Mesenchymal stem cell (in vitro differentiated cells and primary cell): ENCODE measurements around the gene DIAPH2.

Experiments
- DNase-seq: peaks from one replicate; pipeline ENCODE4 v3.0.0-alpha.2; 2013
- H2AFZ ChIP-seq: one replicate; pipeline ENCODE4 v1.6.1; 2013; ENCODE audit warnings: low read depth, mild to moderate bottlenecking, control low read depth, inconsistent platforms, low read length, moderate library complexity
- H2AK5ac ChIP-seq: 2 replicates; pipeline ENCODE4 v1.6.1; 2013; ENCODE audit warnings: low read length, moderate library complexity, mild to moderate bottlenecking, inconsistent platforms; ENCODE audit not compliant: severe bottlenecking
- H2BK120ac ChIP-seq: one replicate; pipeline ENCODE4 v1.6.1; 2013; ENCODE audit warnings: low read depth, mild to moderate bottlenecking, inconsistent platforms, low read length, moderate library complexity
- H2BK12ac ChIP-seq, 2 experiments: one replicate each; pipeline ENCODE4 v1.6.1; 2013; ENCODE audit warnings: inconsistent platforms in 2 of 2, low read length in 2 of 2, mild to moderate bottlenecking in 2 of 2, moderate library complexity in 2 of 2, control low read depth in 1 of 2
- H2BK15ac ChIP-seq: one replicate; pipeline ENCODE4 v1.6.1; 2013; ENCODE audit warnings: mild to moderate bottlenecking, low read depth, inconsistent platforms; ENCODE audit not compliant: poor library complexity, severe bottlenecking
- H2BK5ac ChIP-seq: 2 replicates; pipeline ENCODE4 v1.6.1; 2013; ENCODE audit warnings: low read depth, mild to moderate bottlenecking, low read length, control low read depth, inconsistent platforms; ENCODE audit not compliant: poor library complexity, severe bottlenecking
- H3K14ac ChIP-seq, 2 experiments: one replicate each; pipeline ENCODE4 v1.6.1; 2013; ENCODE audit warnings: inconsistent platforms in 2 of 2, low read length in 2 of 2, control low read depth in 1 of 2, mild to moderate bottlenecking in 1 of 2, moderate library complexity in 1 of 2
- H3K18ac ChIP-seq, 2 experiments: one replicate each; pipeline ENCODE4 v1.6.1; 2013; ENCODE audit warnings: inconsistent platforms in 2 of 2, low read length in 2 of 2, control low read depth in 1 of 2, low read depth in 1 of 2, mild to moderate bottlenecking in 1 of 2
- H3K23ac ChIP-seq, 2 experiments: one replicate each; pipeline ENCODE4 v1.6.1; 2013; ENCODE audit warnings: inconsistent platforms in 2 of 2, low read length in 2 of 2, mild to moderate bottlenecking in 2 of 2, moderate library complexity in 2 of 2, control low read depth in 1 of 2
- H3K27ac ChIP-seq: 2 replicates; pipeline ENCODE4 v1.5.1; 2013; ENCODE audit warnings: mild to moderate bottlenecking, moderate library complexity, low read length, control low read depth, inconsistent platforms; ENCODE audit not compliant: poor library complexity, severe bottlenecking
- H3K27me3 ChIP-seq, 2 experiments: 2 replicates each; pipeline versions ENCODE4 v1.6.1 to v1.7.0; 2013; ENCODE audit warnings: low read length in 2 of 2, mild to moderate bottlenecking in 2 of 2, moderate library complexity in 2 of 2, control low read depth in 1 of 2, inconsistent platforms in 1 of 2; ENCODE audit not compliant: control insufficient read depth in 1 of 2, insufficient read depth in 1 of 2
- H3K36me3 ChIP-seq, 2 experiments: 2 replicates each; pipeline versions ENCODE4 v1.6.1 to v1.7.0; 2013; ENCODE audit warnings: low read length in 2 of 2, control low read depth in 1 of 2, inconsistent platforms in 1 of 2, low read depth in 1 of 2, mild to moderate bottlenecking in 1 of 2; ENCODE audit not compliant: insufficient read depth in 2 of 2, control insufficient read depth in 1 of 2
- H3K4ac ChIP-seq, 2 experiments: one replicate each; pipeline ENCODE4 v1.6.1; 2013; ENCODE audit warnings: inconsistent platforms in 2 of 2, low read length in 2 of 2, mild to moderate bottlenecking in 2 of 2, moderate library complexity in 2 of 2, control low read depth in 1 of 2, low read depth in 1 of 2
- H3K4me1 ChIP-seq: 2 replicates; pipeline ENCODE4 v1.6.1; 2013; ENCODE audit warnings: low read depth, low read length, control low read depth; ENCODE audit not compliant: control insufficient read depth, insufficient read depth
- H3K4me2 ChIP-seq: 2 replicates; pipeline ENCODE4 v1.6.1; 2013; ENCODE audit warnings: low read length, mild to moderate bottlenecking, inconsistent platforms; ENCODE audit not compliant: poor library complexity, severe bottlenecking
- H3K4me3 ChIP-seq, 2 experiments: 2 replicates each; pipeline versions ENCODE4 v1.5.1 to v1.7.0; 2013; ENCODE audit warnings: low read length in 2 of 2, mild to moderate bottlenecking in 2 of 2, control low read depth in 1 of 2, low read depth in 1 of 2; ENCODE audit not compliant: insufficient read depth in 1 of 2
- H3K79me1 ChIP-seq: replicated peaks from 2 replicates; pipeline ENCODE4 v1.6.1; 2013; ENCODE audit warnings: mild to moderate bottlenecking, control low read depth, low read length, inconsistent platforms; ENCODE audit not compliant: poor library complexity, severe bottlenecking
- H3K9ac ChIP-seq: 2 replicates; pipeline ENCODE4 v1.7.0; 2013; ENCODE audit warnings: mild to moderate bottlenecking, low read length, moderate library complexity
- H3K9me3 ChIP-seq: 2 replicates; pipeline ENCODE4 v1.7.0; 2013; ENCODE audit warnings: mild to moderate bottlenecking, low read length; ENCODE audit not compliant: control insufficient read depth
- H4K8ac ChIP-seq: one replicate; pipeline ENCODE4 v1.6.1; 2013; ENCODE audit warnings: inconsistent platforms, mild to moderate bottlenecking, low read length, moderate library complexity
- H4K91ac ChIP-seq: one replicate; pipeline ENCODE4 v1.6.1; 2013; ENCODE audit warnings: mild to moderate bottlenecking, low read length, inconsistent platforms
- WGBS: methylation state at CpG from one replicate; pipeline ENCODE4 v1.1.7; 2013; ENCODE audit warnings: mixed read lengths; 5-methylcytosine and 5-hydroxymethylcytosine counted together

Gene DIAPH2

DNA sequence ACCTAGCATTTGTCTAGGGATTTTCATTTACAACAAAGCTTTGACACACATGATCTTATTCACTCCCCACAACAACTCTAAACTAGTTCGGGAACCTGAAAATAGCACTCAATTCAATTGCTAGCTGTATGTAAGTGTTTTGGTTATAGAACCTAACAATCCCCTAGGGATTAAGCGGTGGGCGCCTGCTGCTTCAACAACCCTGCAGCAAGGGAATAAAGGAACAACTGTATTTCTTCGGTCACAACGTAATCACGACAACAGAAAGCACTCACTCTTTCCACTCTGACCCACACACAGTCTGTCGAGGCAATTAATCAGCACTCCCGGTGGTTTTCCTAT is 674 bp upstream of the DIAPH2 start:
- no peaks in the 10 kb centered on the region for H3K79me1 ChIP-seq
- H2BK15ac ChIP-seq: no peak overlapping the region
- H3K4ac ChIP-seq: no peak overlapping the region
- DNase-seq: peak; percentile 35
- no peaks in the 10 kb centered on the region for H3K36me3 ChIP-seq
- no peak overlapping the region for H2BK12ac ChIP-seq
- no peak overlapping the region for H3K23ac ChIP-seq
- no peaks in the 10 kb centered on the region for H3K4me1 ChIP-seq
- H3K4me3 ChIP-seq: peak overlapping the region in 1 of 2 experiments; percentile 80
- WGBS: 41% methylated on average over 7 of the region's 8 CpGs
- no peak overlapping the region for H2BK120ac ChIP-seq
- peak overlapping the region in 1 of 2 experiments; percentile 44 for H3K18ac ChIP-seq
- H3K9me3 ChIP-seq: no peaks in the 10 kb centered on the region
- no peak overlapping the region for H3K27ac ChIP-seq
- peaks cover 0 to 6% of the 10 kb centered on the region in 2 experiments for H3K27me3 ChIP-seq
- no peak overlapping the region for H2BK5ac ChIP-seq
- no peak overlapping the region for H3K14ac ChIP-seq
- H4K8ac ChIP-seq: peak overlapping the region; percentile 19
- H3K9ac ChIP-seq: peak overlapping the region; percentile 87
- H4K91ac ChIP-seq: no peak overlapping the region
- peak overlapping the region; percentile 46 for H3K4me2 ChIP-seq
- no peak overlapping the region for H2AFZ ChIP-seq
- H2AK5ac ChIP-seq: no peak overlapping the region

DNA sequence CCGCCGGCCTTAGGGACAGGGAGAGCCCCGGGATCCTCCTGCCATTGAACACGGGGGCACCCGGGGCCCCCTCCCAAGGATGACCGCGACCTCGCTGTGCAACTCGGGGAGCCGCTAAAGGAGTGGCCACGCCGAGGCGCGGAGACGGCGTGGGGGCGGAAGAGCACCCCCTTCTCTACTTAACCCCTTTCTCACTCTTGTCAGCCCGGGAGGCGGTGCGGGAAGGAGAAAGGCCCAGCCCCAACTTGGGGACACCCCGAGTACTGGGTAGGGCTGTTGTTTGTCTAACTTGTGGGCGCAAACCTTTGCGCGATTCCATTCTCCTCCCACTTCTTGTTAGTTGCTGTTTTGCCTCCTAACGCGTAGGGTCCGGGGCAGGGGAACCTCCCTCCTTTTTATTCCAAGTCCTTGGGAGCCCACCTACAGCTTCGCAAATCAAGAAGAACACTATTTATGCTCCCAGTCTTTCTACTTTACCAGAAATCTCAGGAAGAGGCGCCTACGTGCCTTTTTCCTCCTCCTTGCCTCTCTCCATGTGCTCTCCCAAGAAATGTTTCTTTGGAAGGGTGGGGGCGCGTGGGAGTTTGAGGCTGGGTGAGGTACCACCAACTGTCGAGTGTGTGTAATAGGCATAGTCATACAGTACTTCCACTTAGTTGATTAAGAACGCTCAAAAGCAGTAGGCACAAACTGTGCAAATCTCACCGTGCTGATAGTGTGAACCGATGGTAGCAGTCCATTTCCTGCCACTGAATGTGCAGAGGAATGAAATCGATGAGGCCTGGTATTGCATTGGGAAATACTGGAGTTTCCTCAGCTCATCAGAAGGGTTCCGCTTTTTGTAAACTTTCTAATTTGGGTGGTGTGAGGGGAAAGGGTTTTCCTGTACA is 813 bp downstream of the DIAPH2 start:
- no peaks in the 10 kb centered on the region for H3K9me3 ChIP-seq
- H2BK120ac ChIP-seq: peak overlapping the region; percentile 34
- H3K27me3 ChIP-seq: peaks cover 0 to 6% of the 10 kb centered on the region in 2 experiments
- H3K9ac ChIP-seq: peak overlapping the region; percentile 87
- H2BK12ac ChIP-seq: no peak overlapping the region
- H3K79me1 ChIP-seq: peaks cover 2% of the 10 kb centered on the region
- H2AFZ ChIP-seq: peak overlapping the region; percentile 39
- H3K27ac ChIP-seq: peak overlapping the region; percentile 38
- peak overlapping the region; percentile 44 to 62 for H3K18ac ChIP-seq
- H3K4ac ChIP-seq: peak overlapping the region in 1 of 2 experiments; percentile 37
- DNase-seq: peak; percentile 80
- H2BK15ac ChIP-seq: peak overlapping the region; percentile 69
- H3K4me2 ChIP-seq: peak overlapping the region; percentile 46
- peak overlapping the region; percentile 75 to 80 for H3K4me3 ChIP-seq
- no peak overlapping the region for H2AK5ac ChIP-seq
- no peaks in the 10 kb centered on the region for H3K4me1 ChIP-seq
- no peak overlapping the region for H3K23ac ChIP-seq
- H4K8ac ChIP-seq: no peak overlapping the region
- H3K14ac ChIP-seq: no peak overlapping the region
- no peak overlapping the region for H2BK5ac ChIP-seq
- H3K36me3 ChIP-seq: no peaks in the 10 kb centered on the region
- H4K91ac ChIP-seq: no peak overlapping the region
- WGBS: 3% methylated on average over 20 of the region's 38 CpGs

DNA sequence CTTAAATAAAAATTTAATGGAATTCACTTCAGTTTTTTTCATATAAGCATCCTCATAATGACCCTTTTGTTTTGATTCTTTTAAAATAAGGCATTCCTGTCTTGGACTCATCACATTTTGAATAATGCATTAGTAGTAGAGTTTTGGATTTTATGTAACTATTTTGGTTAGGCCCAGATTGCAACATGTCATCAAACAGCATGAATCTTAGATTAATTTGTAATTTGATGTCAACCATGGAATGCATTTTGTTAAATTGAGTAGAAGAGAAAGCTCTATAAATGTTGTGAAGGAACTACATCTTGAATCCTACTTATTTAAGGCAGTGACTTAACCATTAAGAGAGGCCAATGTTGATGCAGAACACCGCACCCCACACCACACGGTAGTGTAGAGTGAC is 3.1 kb downstream of the DIAPH2 start:
- H3K18ac ChIP-seq: no peak overlapping the region
- H3K36me3 ChIP-seq: no peaks in the 10 kb centered on the region
- no peak overlapping the region for H4K91ac ChIP-seq
- H3K4me3 ChIP-seq: no peak overlapping the region
- H2BK12ac ChIP-seq: no peak overlapping the region
- H2AFZ ChIP-seq: no peak overlapping the region
- H2BK120ac ChIP-seq: no peak overlapping the region
- no peaks in the 10 kb centered on the region for H3K9me3 ChIP-seq
- no peak overlapping the region for H2AK5ac ChIP-seq
- no CpG with 5 or more reads among the region's 2 CpGs for WGBS
- no peak overlapping the region for H2BK5ac ChIP-seq
- H3K4me2 ChIP-seq: no peak overlapping the region
- no peak overlapping the region for H3K27ac ChIP-seq
- H3K23ac ChIP-seq: no peak overlapping the region
- no peak for DNase-seq
- no peak overlapping the region for H3K9ac ChIP-seq
- H2BK15ac ChIP-seq: no peak overlapping the region
- peaks cover 2% of the 10 kb centered on the region for H3K79me1 ChIP-seq
- H3K27me3 ChIP-seq: peaks cover 0 to 3% of the 10 kb centered on the region in 2 experiments
- no peak overlapping the region for H3K4ac ChIP-seq
- H3K4me1 ChIP-seq: no peaks in the 10 kb centered on the region
- H4K8ac ChIP-seq: no peak overlapping the region
- H3K14ac ChIP-seq: no peak overlapping the region

DNA sequence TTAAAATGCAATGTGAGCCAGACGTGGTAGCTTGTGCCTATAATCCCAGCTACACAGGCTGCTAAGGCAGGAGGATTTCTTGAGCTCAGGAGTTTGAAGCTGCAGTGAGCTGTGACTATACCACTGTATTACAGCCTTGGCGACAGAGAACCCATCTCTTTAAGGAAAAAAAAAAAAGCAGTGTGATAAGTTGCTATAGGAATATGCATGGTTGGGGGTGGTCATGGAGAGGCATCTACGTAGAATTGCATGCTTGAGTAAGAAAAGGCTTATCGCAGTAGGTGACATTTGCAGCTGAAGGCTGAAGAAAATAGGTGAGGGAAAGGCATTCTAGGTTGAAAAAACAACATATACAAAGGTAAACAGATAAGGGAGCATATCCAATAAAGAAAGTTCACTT is 4.1 kb downstream of the DIAPH2 start:
- Histone ChIP-seq H3K23ac (no peak overlapping the region), H3K79me1 (peaks cover 2% of the 10 kb centered on the region), H2BK5ac (no peak overlapping the region), H3K9me3 (no peaks in the 10 kb centered on the region), H3K4me1 (no peaks in the 10 kb centered on the region), H2BK12ac (no peak overlapping the region), H3K9ac (no peak overlapping the region), H2AK5ac (no peak overlapping the region), H3K27ac (no peak overlapping the region), H3K27me3 (no peaks in the 10 kb centered on the region), H4K91ac (no peak overlapping the region), H4K8ac (no peak overlapping the region), H3K4me2 (no peak overlapping the region), H2BK15ac (no peak overlapping the region), H3K4me3 (no peak overlapping the region), H3K14ac (no peak overlapping the region), H3K4ac (no peak overlapping the region), H3K18ac (no peak overlapping the region), H3K36me3 (no peaks in the 10 kb centered on the region), H2BK120ac (no peak overlapping the region), H2AFZ (no peak overlapping the region)
- DNase-seq: no peak
- WGBS: 77% methylated on average over 3 of the region's 4 CpGs
